ENCODE measurements around the gene C9orf50.

- TF ChIP-seq CTCF (IDR thresholded peaks at IDR 0.05) (no peak), ZFX (IDR thresholded peaks at IDR 0.05; ENCODE audit: borderline replicate concordance) (no peak)
Observed at GRCh38 chr9:129627556-129628440, 6.9 kb upstream of the C9orf50 start.

Data from 22Rv1 (cell line).